AG04450 (cell line): ENCODE measurements around the gene ERI3. TPM values are rescaled to one million over a fixed set of nuclear protein-coding genes. Genes with fewer than 3 reads are reported as not detected.

Experiments used
- CTCF ChIA-PET: fragments of 300-600, 350-600 bp; formaldehyde crosslinking; extraction: SDS; loops from one replicate; lab custom pipeline; 2022; ENCODE audit warnings: antibody characterized with exemption, inconsistent platforms; lab: Charles Lee
- POLR2A ChIA-PET: fragments of 350-600 bp; formaldehyde crosslinking; extraction: SDS; loops from one replicate; lab custom pipeline; 2021; ENCODE audit warnings: antibody characterized with exemption, inconsistent platforms; lab: Yijun Ruan, JAX
- DNase-seq: peaks from one replicate; pipeline ENCODE4 v3.0.0-alpha.2; 2011; ENCODE audit warnings: low read depth, low spot score
- H3K27ac ChIP-seq: one replicate; pipeline ENCODE4 v1.5.1; 2012; ENCODE audit warnings: low read depth, low read length, control low read depth
- H3K27me3 ChIP-seq: one replicate; pipeline ENCODE4 v1.6.0; 2012; ENCODE audit warnings: low read length; ENCODE audit not compliant: control insufficient read depth, insufficient read depth
- H3K4me3 ChIP-seq: 2 replicates; pipeline ENCODE4 v1.5.1; 2011; ENCODE audit warnings: mild to moderate bottlenecking, low read depth, low read length, control low read depth
- H3K9me3 ChIP-seq: 2 replicates; pipeline ENCODE4 v1.5.1; 2012; ENCODE audit warnings: low read length; ENCODE audit not compliant: control insufficient read depth, insufficient read depth
- CTCF ChIP-seq: IDR thresholded peaks from 2 replicates; pipeline ENCODE4 v1.5.1; 2011; ENCODE audit warnings: low read depth, low read length, control low read depth, inconsistent platforms
- polyA plus RNA-seq: library from polyadenylated mRNA; depleted of rRNA; stranded (reverse); fragments of >200 nt; gene quantifications from 2 replicates; pipeline ENCODE4 v1.2.3, GENCODE V29; 2011

Gene ERI3
- polyA plus RNA-seq, 1 experiment: 46.2 TPM

- no peaks in the 10 kb centered on the region for H3K9me3 ChIP-seq
- H3K4me3 ChIP-seq: no peak overlapping the region
- peaks cover 28% of the 10 kb centered on the region for H3K27me3 ChIP-seq
- no peak overlapping the region for H3K27ac ChIP-seq
- no peak for TF ChIP-seq CTCF
- CTCF ChIA-PET: interaction anchor here (0.6 to 2.4 kb wide), 2 partner anchors 10 to 158 kb away, joined by 3 to 13 read pairs; no protein-coding TSS in a partner anchor
- DNase-seq: no peak
- POLR2A ChIA-PET: no interaction called here
These were observed 33.5 kb upstream of the ERI3 start for GRCh38 chr1:44388551-44388950.

- ChIA-PET CTCF (interaction anchor here (7.3 kb wide), 1 partner anchor 213 kb away, joined by 93 read pairs; no protein-coding TSS in a partner anchor), POLR2A (no interaction called here)
- Histone ChIP-seq H3K27me3 (peaks cover 34% of the 10 kb centered on the region), H3K4me3 (no peak overlapping the region), H3K27ac (no peak overlapping the region), H3K9me3 (no peaks in the 10 kb centered on the region)
- no peak for DNase-seq
- TF ChIP-seq CTCF: no peak
These were observed 25.7 kb upstream of the ERI3 start for GRCh38 chr1:44380666-44381177.

GRCh38 chr1:44377925-44378784 is 23.1 kb upstream of the ERI3 start:
- peak; percentile 81 for TF ChIP-seq CTCF
- Histone ChIP-seq H3K27ac (no peak overlapping the region), H3K27me3 (peaks cover 30% of the 10 kb centered on the region), H3K4me3 (no peak overlapping the region), H3K9me3 (no peaks in the 10 kb centered on the region)
- ChIA-PET CTCF (interaction anchor here (0.6 to 7.3 kb wide), 23 partner anchors 10 to 296 kb away, joined by 3 to 93 read pairs (median 3); partner anchors contain the start of gene TMEM53), POLR2A (no interaction called here)
- DNase-seq: peak; percentile 16

- TF ChIP-seq CTCF: no peak
- Histone ChIP-seq H3K27me3 (peaks cover 19% of the 10 kb centered on the region), H3K27ac (no peak overlapping the region), H3K9me3 (no peaks in the 10 kb centered on the region), H3K4me3 (no peak overlapping the region)
- ChIA-PET POLR2A (no interaction called here), CTCF (interaction anchor here (5.1 to 7.3 kb wide), 2 partner anchors 219 to 276 kb away, joined by 55 to 93 read pairs; no protein-coding TSS in a partner anchor)
- no peak for DNase-seq
These were observed 20.5 kb upstream of the ERI3 start for GRCh38 chr1:44375547-44375946.

- no peak overlapping the region for H3K27ac ChIP-seq
- no peaks in the 10 kb centered on the region for H3K9me3 ChIP-seq
- TF ChIP-seq CTCF: no peak
- ChIA-PET CTCF (interaction anchor here (1.1 kb wide), 1 partner anchor 282 kb away, joined by 4 read pairs; no protein-coding TSS in a partner anchor), POLR2A (no interaction called here)
- no peak overlapping the region for H3K4me3 ChIP-seq
- no peak for DNase-seq
- H3K27me3 ChIP-seq: peaks cover 31% of the 10 kb centered on the region
These were observed 16.1 kb upstream of the ERI3 start for GRCh38 chr1:44371206-44371605.
